ENCODE data around the gene STRA8.

DNA sequence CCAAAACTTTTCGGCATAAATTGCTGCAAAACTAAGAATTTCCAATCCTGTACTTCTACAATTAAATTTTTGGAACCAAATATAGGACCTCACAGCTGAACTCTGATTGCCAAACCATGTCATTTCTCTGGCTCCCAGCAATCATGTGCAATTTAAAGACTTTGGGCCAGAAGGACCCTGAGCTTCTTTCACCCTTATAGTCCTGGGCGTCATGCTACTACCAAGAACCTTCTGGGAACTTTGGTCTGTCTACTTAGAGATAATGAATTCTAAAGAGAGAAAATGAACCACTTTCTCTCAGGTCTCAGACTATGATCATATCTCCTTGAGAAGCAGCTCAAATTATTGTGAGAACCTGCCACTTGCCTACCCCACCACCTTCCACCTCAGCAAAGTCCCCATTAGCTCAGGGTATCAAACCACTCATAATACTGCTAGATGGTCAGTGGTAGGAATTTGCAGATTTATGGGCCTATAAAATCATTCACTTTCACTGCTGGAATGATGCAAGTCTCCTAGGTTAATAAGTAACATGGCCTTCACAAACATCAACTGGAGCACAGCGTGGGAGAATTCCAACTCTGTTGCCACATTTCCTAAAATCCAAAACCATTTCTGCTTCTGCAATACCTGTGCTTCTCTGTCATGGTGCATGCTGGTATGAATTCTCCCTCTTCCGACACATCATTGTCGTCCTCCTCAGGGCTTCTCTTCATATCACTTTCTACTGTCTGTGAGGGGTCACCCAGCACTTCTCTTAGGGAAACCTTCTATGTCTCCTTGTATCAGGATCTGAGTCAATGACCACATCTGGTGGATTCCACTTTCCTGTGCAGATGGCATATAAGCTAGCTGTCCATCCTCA lies 15.8 kb upstream of the STRA8 start:
- TF ChIP-seq, protein P1, sequence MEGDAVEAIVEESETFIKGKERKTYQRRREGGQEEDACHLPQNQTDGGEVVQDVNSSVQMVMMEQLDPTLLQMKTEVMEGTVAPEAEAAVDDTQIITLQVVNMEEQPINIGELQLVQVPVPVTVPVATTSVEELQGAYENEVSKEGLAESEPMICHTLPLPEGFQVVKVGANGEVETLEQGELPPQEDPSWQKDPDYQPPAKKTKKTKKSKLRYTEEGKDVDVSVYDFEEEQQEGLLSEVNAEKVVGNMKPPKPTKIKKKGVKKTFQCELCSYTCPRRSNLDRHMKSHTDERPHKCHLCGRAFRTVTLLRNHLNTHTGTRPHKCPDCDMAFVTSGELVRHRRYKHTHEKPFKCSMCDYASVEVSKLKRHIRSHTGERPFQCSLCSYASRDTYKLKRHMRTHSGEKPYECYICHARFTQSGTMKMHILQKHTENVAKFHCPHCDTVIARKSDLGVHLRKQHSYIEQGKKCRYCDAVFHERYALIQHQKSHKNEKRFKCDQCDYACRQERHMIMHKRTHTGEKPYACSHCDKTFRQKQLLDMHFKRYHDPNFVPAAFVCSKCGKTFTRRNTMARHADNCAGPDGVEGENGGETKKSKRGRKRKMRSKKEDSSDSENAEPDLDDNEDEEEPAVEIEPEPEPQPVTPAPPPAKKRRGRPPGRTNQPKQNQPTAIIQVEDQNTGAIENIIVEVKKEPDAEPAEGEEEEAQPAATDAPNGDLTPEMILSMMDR (IDR thresholded peaks at IDR 0.05), result no peak
- no peak for TF ChIP-seq POLR2A (IDR thresholded peaks at IDR 0.05)

Measured in vagina (tissue), 2 donors.